T47D (cell line): ENCODE measurements around the gene CHRDL2.
"Not testable (repeated sequence)": the region's sequence is repeated elsewhere in the genome, so short reads cannot be mapped to it uniquely, and the experiment has no call there.

ENCODE experiments used
- DNase-seq, 2 experiments: peaks; one replicate each; pipeline versions ENCODE4 v3.0.0 to v3.0.0-alpha.2; 2011 to 2012; ENCODE audit warnings: low read depth in 1 of 2, low spot score in 1 of 2
- JUND ChIP-seq: IDR thresholded peaks from 2 replicates; pipeline ENCODE4 v1.6.1; 2012; ENCODE audit warnings: low read depth
- in situ Hi-C: cut with HindIII; loops from 2 replicates; pipeline ENCODE4 v1.10.0; 2016; ENCODE audit warnings: low sequenced_read_pairs, low pct_unique_long_range_greater_than_20kb

Gene CHRDL2

GRCh38 chr11:74756571-74756970 lies 25.3 kb upstream of the CHRDL2 start:
- no peak for DNase-seq
- TF ChIP-seq JUND, result no peak
- in situ Hi-C loops, result no loop called here

- peak in 1 of 2 experiments; percentile 10 for DNase-seq
- in situ Hi-C loops, result no loop called here
- no peak for TF ChIP-seq JUND
Observed at GRCh38 chr11:74755395-74755995, 24.3 kb upstream of the CHRDL2 start.

GRCh38 chr11:74754507-74755252 lies 23.5 kb upstream of the CHRDL2 start:
- in situ Hi-C loops, result no loop called here
- no peak for DNase-seq
- no peak for TF ChIP-seq JUND

- no peak for TF ChIP-seq JUND
- no peak for DNase-seq
- in situ Hi-C loops, result no loop called here
Observed at GRCh38 chr11:74751303-74751702, 20.1 kb upstream of the CHRDL2 start.

- in situ Hi-C loops, DNase-seq: not testable (repeated sequence)
Observed at GRCh38 chr11:74750598-74750997, 19.4 kb upstream of the CHRDL2 start.

GRCh38 chr11:74749965-74750296 lies 18.7 kb upstream of the CHRDL2 start:
- TF ChIP-seq JUND, result no peak
- in situ Hi-C loops, result no loop called here
- DNase-seq, result no peak

GRCh38 chr11:74749127-74749964 lies 18.1 kb upstream of the CHRDL2 start:
- in situ Hi-C loops, result no loop called here
- DNase-seq, result peak; percentile 69 to 77
- TF ChIP-seq JUND, result no peak

GRCh38 chr11:74748211-74749126 lies 17.2 kb upstream of the CHRDL2 start, which contains the start of gene RNF169:
Gene RNF169, plus strand, starts transcription at chr11:74748849. Its CDS starts 32 bp downstream, at chr11:74748881.
- in situ Hi-C loops, result no loop called here
- peak; percentile 96 to 100 for DNase-seq
- no peak for TF ChIP-seq JUND

GRCh38 chr11:74746868-74747267 lies 15.6 kb upstream of the CHRDL2 start:
- in situ Hi-C loops, result no loop called here
- no peak for DNase-seq
- TF ChIP-seq JUND, result no peak

- no peak for TF ChIP-seq JUND
- in situ Hi-C loops, result no loop called here
- DNase-seq, result no peak
Observed at GRCh38 chr11:74744277-74744676, 13.1 kb upstream of the CHRDL2 start.

- no peak for DNase-seq
- in situ Hi-C loops, result no loop called here
- no peak for TF ChIP-seq JUND
Observed at GRCh38 chr11:74743640-74744039, 12.4 kb upstream of the CHRDL2 start.

- in situ Hi-C loops, result no loop called here
Observed at GRCh38 chr11:74742070-74742469, 10.8 kb upstream of the CHRDL2 start.

More at GRCh38 chr11:74742070-74742469, 10.8 kb upstream of the CHRDL2 start:
- no peak for DNase-seq
- TF ChIP-seq JUND, result no peak
